ENCODE measurements around the gene PEMT. TPM values are rescaled to one million over a fixed set of nuclear protein-coding genes. Genes with fewer than 3 reads are reported as not detected.
"Not testable (repeated sequence)": the region's sequence is repeated elsewhere in the genome, so short reads cannot be mapped to it uniquely, and the experiment has no call there.

PEMT gene, protein sequence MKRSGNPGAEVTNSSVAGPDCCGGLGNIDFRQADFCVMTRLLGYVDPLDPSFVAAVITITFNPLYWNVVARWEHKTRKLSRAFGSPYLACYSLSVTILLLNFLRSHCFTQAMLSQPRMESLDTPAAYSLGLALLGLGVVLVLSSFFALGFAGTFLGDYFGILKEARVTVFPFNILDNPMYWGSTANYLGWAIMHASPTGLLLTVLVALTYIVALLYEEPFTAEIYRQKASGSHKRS
- total RNA-seq (2022), result 20.2 and 25.6 TPM in 2 replicates
- Bru-seq, nascent RNA, result percentile 40 among the genes with signal in this experiment
- BruChase-seq, experiment 1, labeled RNA remaining after a 6-hour chase, result percentile 42 among the genes with signal in this experiment
- percentile 42 among the genes with signal in this experiment for BruChase-seq, experiment 2, labeled RNA remaining after a 2-hour chase
- long read RNA-seq, transcript PEMT-201 (7 exons, 1,013 nt), result major isoform, 40 of 54 reads
- long read RNA-seq, partial matches to known transcripts, result 5 of 54 reads
- long read RNA-seq, other reads (novel, unspliced or antisense), result 7 of 54 reads

DNA sequence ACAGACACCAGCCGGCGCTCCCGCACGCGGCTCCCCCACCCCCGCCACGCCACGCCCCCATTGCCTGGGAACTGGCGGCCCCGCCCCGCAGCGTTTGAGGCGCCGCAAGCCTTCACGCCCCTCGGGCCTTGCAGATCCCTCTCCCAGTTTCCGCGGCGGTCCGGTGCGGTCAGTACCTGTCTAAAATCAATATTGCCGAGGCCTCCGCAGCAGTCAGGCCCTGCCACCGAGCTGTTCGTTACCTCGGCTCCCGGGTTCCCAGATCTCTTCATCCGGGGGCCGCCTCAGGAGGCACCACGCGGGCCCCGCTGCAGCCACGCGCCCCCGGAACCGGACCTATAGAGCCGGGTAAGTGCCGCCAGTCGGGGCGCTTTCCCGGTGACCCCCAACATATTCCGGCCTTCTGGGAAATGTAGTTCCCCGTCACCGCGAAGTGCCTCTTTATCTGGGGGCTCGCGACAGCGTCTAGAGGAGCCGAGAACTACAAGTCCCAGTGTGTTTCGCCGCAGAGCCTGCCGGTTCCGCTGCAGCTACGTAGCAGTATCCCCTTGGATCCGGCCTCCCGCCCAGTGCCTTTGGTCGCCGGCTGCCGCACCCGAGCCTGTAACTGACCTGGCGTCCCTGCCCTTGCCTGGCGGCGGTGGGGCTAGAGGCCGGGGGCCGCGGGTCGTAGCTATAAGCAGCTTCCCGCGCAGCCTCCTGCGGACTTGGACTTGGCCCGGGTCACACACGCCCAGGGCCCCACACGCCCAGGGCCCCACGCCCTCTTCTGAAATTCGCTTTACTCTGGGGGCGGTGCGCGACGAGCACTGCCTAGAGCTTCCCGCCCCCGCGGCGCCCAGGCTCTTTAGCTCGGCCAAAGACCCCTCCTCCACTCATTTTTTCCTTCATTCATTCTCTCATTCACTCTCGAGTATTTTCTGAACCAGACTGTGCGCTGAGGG is at the start of gene PEMT:
PEMT (minus strand) TSS at position 354 of the 944 bp plus-strand sequence; CDS start at position 272, 82 bp downstream.
- H3K27ac Mint-ChIP-seq (ENCODE audit: unreplicated experiment), result peak within 1 kb of the TSS; percentile 87
- DNase-seq, result peak; percentile 86
- no peaks in the 10 kb centered on the region for H3K9me3 Mint-ChIP-seq (ENCODE audit: low read depth, unreplicated experiment)
- no peaks in the 10 kb centered on the region for H3K27me3 Mint-ChIP-seq (ENCODE audit: unreplicated experiment)
- BruUV-seq (replicated peaks), result TSS peak; percentile 81
- H3K4me1 Mint-ChIP-seq (ENCODE audit: low read depth, unreplicated experiment), result peaks cover 16% of the 10 kb centered on the region
- TF ChIP-seq, protein P1, sequence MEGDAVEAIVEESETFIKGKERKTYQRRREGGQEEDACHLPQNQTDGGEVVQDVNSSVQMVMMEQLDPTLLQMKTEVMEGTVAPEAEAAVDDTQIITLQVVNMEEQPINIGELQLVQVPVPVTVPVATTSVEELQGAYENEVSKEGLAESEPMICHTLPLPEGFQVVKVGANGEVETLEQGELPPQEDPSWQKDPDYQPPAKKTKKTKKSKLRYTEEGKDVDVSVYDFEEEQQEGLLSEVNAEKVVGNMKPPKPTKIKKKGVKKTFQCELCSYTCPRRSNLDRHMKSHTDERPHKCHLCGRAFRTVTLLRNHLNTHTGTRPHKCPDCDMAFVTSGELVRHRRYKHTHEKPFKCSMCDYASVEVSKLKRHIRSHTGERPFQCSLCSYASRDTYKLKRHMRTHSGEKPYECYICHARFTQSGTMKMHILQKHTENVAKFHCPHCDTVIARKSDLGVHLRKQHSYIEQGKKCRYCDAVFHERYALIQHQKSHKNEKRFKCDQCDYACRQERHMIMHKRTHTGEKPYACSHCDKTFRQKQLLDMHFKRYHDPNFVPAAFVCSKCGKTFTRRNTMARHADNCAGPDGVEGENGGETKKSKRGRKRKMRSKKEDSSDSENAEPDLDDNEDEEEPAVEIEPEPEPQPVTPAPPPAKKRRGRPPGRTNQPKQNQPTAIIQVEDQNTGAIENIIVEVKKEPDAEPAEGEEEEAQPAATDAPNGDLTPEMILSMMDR (IDR thresholded peaks at IDR 0.05; ENCODE audit: unreplicated experiment), result no peak
- CTCF ChIA-PET, result interaction anchor here (0.7 to 1.0 kb wide), 2 partner anchors 22 to 141 kb away, joined by 3 read pairs; no protein-coding TSS in a partner anchor
- peaks cover 23% of the 10 kb centered on the region for H3K36me3 Mint-ChIP-seq (ENCODE audit: insufficient read depth, unreplicated experiment)
- intact Hi-C loops (cut with micrococcal nuclease; ENCODE audit: unreplicated experiment), result no loop called here
- peak within 1 kb of the TSS; percentile 84 for H3K4me3 Mint-ChIP-seq (ENCODE audit: low read depth, unreplicated experiment)

DNA sequence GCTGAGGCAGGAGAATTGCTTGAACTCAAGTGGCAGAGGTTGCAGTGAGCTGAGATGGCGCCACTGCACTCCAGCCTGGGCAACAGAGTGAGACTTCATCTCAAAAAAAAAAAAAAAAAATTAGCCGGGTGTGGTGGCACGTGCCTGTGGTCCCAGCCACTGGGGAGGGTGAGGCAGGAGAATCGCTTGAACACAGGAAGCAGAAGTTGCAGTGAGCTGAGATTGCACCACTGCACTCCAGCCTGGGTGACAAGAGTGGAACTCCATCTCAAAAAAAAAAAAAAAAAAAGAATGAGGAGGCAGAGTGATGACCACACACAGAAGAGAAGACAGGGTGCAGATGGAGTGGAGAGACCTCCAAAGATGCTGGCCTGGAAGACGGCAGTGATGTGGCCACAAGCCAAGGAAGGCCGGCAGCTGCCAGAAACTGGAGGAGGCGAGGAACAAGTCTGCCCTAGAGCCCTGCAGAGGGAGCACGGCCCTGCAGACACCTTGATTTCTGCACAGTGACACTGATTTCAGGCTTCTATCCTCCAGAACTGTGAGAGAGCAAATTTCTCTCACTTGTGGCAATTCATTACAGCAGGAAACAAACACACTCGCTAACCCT is 48.3 kb upstream of the PEMT start:
- peaks cover 27% of the 10 kb centered on the region for H3K27me3 Mint-ChIP-seq (ENCODE audit: unreplicated experiment)
- H3K4me1 Mint-ChIP-seq (ENCODE audit: low read depth, unreplicated experiment); DNase-seq; intact Hi-C loops (cut with micrococcal nuclease; ENCODE audit: unreplicated experiment); H3K9me3 Mint-ChIP-seq (ENCODE audit: low read depth, unreplicated experiment); H3K4me3 Mint-ChIP-seq (ENCODE audit: low read depth, unreplicated experiment); H3K27ac Mint-ChIP-seq (ENCODE audit: unreplicated experiment); CTCF ChIA-PET; H3K36me3 Mint-ChIP-seq (ENCODE audit: insufficient read depth, unreplicated experiment); BruUV-seq (replicated peaks): not testable (repeated sequence)

DNA sequence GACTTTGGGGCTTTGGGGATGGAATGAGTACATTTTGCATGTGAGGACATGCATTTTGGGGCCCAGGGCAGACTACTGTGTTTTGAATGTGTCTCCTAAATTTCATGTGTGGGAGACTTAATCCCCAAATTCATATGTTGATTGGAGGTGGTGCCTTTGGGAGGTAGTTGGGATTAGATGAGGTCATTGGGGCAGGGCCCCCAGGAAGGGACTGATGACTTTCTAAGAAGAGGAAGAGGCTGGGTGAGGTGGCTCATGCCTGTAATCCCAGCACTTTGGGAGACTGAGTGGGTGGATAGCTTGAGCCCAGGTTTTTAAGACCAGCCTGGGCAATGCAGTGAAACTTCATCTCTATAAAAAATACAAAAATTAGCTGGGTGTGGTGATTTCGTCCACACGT is 47.0 kb upstream of the PEMT start:
- intact Hi-C loops (cut with micrococcal nuclease; ENCODE audit: unreplicated experiment), result no loop called here
- BruUV-seq (replicated peaks), result no TSS peak
- Mint-ChIP-seq H3K27ac (ENCODE audit: unreplicated experiment) (no peak overlapping the region), H3K9me3 (ENCODE audit: low read depth, unreplicated experiment) (no peaks in the 10 kb centered on the region), H3K4me3 (ENCODE audit: low read depth, unreplicated experiment) (no peak overlapping the region), H3K4me1 (ENCODE audit: low read depth, unreplicated experiment) (no peaks in the 10 kb centered on the region), H3K27me3 (ENCODE audit: unreplicated experiment) (peaks cover 36% of the 10 kb centered on the region), H3K36me3 (ENCODE audit: insufficient read depth, unreplicated experiment) (no peaks in the 10 kb centered on the region)
- CTCF ChIA-PET, result no interaction called here
- DNase-seq, result no peak
- TF ChIP-seq, protein P1 (IDR thresholded peaks at IDR 0.05; ENCODE audit: unreplicated experiment), result no peak

DNA sequence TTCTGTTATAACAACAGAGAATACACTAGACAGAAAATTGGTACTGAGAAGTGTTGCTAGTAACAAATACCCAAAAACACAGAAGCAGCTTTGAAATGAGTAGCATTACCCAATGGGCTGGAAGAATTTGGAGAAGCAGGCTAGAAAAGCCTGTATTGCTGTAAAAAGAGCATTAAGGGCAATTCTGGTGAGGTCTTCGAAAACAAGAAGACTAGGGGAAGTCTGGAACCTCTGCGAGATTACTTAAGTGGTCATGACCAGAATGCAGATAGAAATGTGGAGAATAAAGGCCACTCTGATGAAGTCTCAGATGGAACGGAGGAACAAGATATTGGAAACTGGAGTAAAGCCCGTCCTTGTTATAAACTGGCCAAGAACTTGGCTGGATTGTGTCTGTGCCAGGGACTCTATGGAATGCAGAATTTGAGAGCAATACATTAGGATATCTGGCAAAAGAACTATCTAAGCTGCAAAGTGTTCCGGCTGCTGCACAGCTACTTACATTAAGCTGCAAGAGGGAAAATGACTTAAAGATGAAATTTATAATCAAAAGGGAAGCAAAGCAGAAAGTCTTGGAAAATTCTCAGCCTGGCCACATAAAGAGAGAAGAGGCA is 44.9 kb upstream of the PEMT start:
- no TSS peak for BruUV-seq (replicated peaks)
- Mint-ChIP-seq H3K4me1 (ENCODE audit: low read depth, unreplicated experiment) (no peaks in the 10 kb centered on the region), H3K27ac (ENCODE audit: unreplicated experiment) (no peak overlapping the region), H3K9me3 (ENCODE audit: low read depth, unreplicated experiment) (no peaks in the 10 kb centered on the region), H3K27me3 (ENCODE audit: unreplicated experiment) (peaks cover 40% of the 10 kb centered on the region), H3K36me3 (ENCODE audit: insufficient read depth, unreplicated experiment) (no peaks in the 10 kb centered on the region), H3K4me3 (ENCODE audit: low read depth, unreplicated experiment) (no peak overlapping the region)
- TF ChIP-seq, protein P1 (IDR thresholded peaks at IDR 0.05; ENCODE audit: unreplicated experiment), result no peak
- no peak for DNase-seq
- CTCF ChIA-PET, result no interaction called here
- intact Hi-C loops (cut with micrococcal nuclease; ENCODE audit: unreplicated experiment), result no loop called here

DNA sequence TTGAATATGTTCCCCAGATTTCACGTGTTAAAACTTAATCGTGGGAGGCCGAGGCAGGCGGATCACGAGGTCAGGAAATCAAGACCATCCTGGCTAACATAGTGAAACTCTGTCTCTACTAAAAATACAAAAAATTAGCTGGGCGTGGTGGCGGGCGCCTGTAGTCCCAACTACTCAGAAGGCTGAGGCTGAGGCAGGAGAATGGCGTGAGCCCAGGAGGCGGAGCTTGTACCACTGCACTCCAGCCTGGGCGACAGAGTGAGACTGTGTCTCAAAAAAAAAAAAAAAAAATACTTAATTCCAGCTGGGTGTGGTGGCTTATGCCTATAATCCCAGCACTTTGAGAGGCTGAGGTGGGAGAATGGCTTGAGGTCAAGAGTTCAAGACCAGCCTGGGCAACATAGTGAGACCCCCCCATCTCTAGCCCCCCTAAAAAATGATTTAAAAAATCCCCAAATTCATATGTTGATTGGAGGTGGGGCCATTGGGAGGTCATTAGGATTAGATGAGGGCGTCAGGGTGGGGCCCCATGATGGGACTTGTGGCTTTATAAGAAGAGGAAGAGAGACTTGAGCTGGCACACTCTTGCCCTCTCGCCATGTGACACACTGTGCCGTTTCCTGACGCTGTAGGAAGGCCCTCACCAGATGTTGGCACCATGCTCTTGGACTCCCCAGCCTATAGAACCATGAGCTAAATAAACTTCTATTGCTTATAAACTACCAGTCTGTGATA is 44.2 kb upstream of the PEMT start:
- CTCF ChIA-PET; H3K27ac Mint-ChIP-seq (ENCODE audit: unreplicated experiment); H3K9me3 Mint-ChIP-seq (ENCODE audit: low read depth, unreplicated experiment); DNase-seq; H3K4me1 Mint-ChIP-seq (ENCODE audit: low read depth, unreplicated experiment); intact Hi-C loops (cut with micrococcal nuclease; ENCODE audit: unreplicated experiment); BruUV-seq (replicated peaks); H3K4me3 Mint-ChIP-seq (ENCODE audit: low read depth, unreplicated experiment); H3K36me3 Mint-ChIP-seq (ENCODE audit: insufficient read depth, unreplicated experiment): not testable (repeated sequence)
- H3K27me3 Mint-ChIP-seq (ENCODE audit: unreplicated experiment), result peaks cover 40% of the 10 kb centered on the region

Measured in Calu3 (cell line).